Activated CD8-positive, alpha-beta T cell treated with anti-CD3 and anti-CD28 coated beads for 36 hours (primary cell): ENCODE results near the gene PIP5KL1. TPM values are rescaled to one million over a fixed set of nuclear protein-coding genes. Genes with fewer than 3 reads are reported as not detected.

Experiments used
- ATAC-seq: fragments of 200-7000 bp; cut with Tn5 transposase; one replicate; pipeline ENCODE4 v1.10.0; 2021; ENCODE audit warnings: mild to moderate bottlenecking, moderate library complexity
- CTCF ChIA-PET: fragments of 350-600 bp; sonication (Branson Sonifier 250); formaldehyde crosslinking; loops from one replicate; lab custom pipeline; 2021; ENCODE audit warnings: antibody characterized with exemption; lab: Charles Lee
- POLR2A ChIA-PET: fragments of 350-600 bp; sonication (Branson Sonifier 250); formaldehyde crosslinking; loops from one replicate; lab custom pipeline; 2021; ENCODE audit warnings: antibody characterized with exemption; lab: Charles Lee
- DNase-seq: peaks from one replicate; pipeline ENCODE4 v3.0.0-alpha.2; 2020
- H3K27ac Mint-ChIP-seq: one replicate; pipeline ENCODE4 v1.8.0; 2021; ENCODE audit warnings: mild to moderate bottlenecking, mixed read lengths
- H3K27me3 Mint-ChIP-seq: one replicate; pipeline ENCODE4 v1.8.0; 2021; ENCODE audit warnings: mixed read lengths
- H3K36me3 Mint-ChIP-seq: one replicate; pipeline ENCODE4 v1.8.0; 2021; ENCODE audit warnings: low read depth, mixed read lengths
- H3K4me1 Mint-ChIP-seq: one replicate; pipeline ENCODE4 v1.8.0; 2021; ENCODE audit warnings: low read depth, mixed read lengths
- H3K4me3 Mint-ChIP-seq: one replicate; pipeline ENCODE4 v1.8.0; 2021; ENCODE audit warnings: mild to moderate bottlenecking, moderate library complexity, mixed read lengths
- H3K9me3 Mint-ChIP-seq: one replicate; pipeline ENCODE4 v1.8.0; 2021; ENCODE audit warnings: mixed read lengths
- CTCF ChIP-seq: fragments of 200-600 bp; IDR thresholded peaks from one replicate; pipeline ENCODE4 v1.8.0; 2022; ENCODE audit warnings: antibody characterized with exemption, mild to moderate bottlenecking
- intact Hi-C: fragments of 100-400 bp; cut with micrococcal nuclease; formaldehyde crosslinking; loops from one replicate; pipeline ENCODE4 v1.10.0; 2022
- total RNA-seq, 2 experiments: library from RNA; stranded (reverse); gene quantifications; one replicate each; pipeline ENCODE4 v1.2.3, GENCODE V29; 2021

PIP5KL1 gene
- total RNA-seq, 2 experiments from 2014 or later: 1.7 to 2.5 TPM

GRCh38 chr9:127974769-127975261, 44.2 kb upstream of the PIP5KL1 start:
- no peak for DNase-seq
- Mint-ChIP-seq H3K27me3 (no peaks in the 10 kb centered on the region), H3K9me3 (no peaks in the 10 kb centered on the region), H3K27ac (peak overlapping the region; percentile 99), H3K4me1 (peaks cover 72% of the 10 kb centered on the region), H3K36me3 (peaks cover 46% of the 10 kb centered on the region), H3K4me3 (peak overlapping the region; percentile 97)
- intact Hi-C loops: loop anchor here (5.0 kb wide), 1 partner anchor 38 kb away; the partner anchor contains the start of gene DPM2
- ChIA-PET CTCF (interaction anchor here (1.0 to 15.3 kb wide), 4 partner anchors 11 to 60 kb away, joined by 3 to 163 read pairs (median 116); no protein-coding TSS in a partner anchor), POLR2A (interaction anchor here (0.6 to 22.5 kb wide), 6 partner anchors 14 to 64 kb away, joined by 3 to 408 read pairs (median 3); no protein-coding TSS in a partner anchor)
- no peak for TF ChIP-seq CTCF
- ATAC-seq: no peak

- DNase-seq (no peak), ATAC-seq (no peak)
- ChIA-PET POLR2A (interaction anchor here (0.9 to 25.2 kb wide), 5 partner anchors 2 to 65 kb away, joined by 3 to 408 read pairs (median 6); partner anchors contain the start of gene EEIG1), CTCF (interaction anchor here (1.0 to 15.3 kb wide), 4 partner anchors 12 to 60 kb away, joined by 3 to 163 read pairs (median 116); no protein-coding TSS in a partner anchor)
- Mint-ChIP-seq H3K4me1 (peaks cover 79% of the 10 kb centered on the region), H3K4me3 (peak overlapping the region; percentile 97), H3K36me3 (peaks cover 46% of the 10 kb centered on the region), H3K27ac (peak overlapping the region; percentile 99), H3K9me3 (no peaks in the 10 kb centered on the region), H3K27me3 (no peaks in the 10 kb centered on the region)
- no peak for TF ChIP-seq CTCF
- intact Hi-C loops: no loop called here
Measured at GRCh38 chr9:127974001-127974768, 43.6 kb upstream of the PIP5KL1 start.

- no peak for TF ChIP-seq CTCF
- peaks cover 87% of the 10 kb centered on the region for H3K4me1 Mint-ChIP-seq
- H3K4me3 Mint-ChIP-seq: peak overlapping the region; percentile 97
- POLR2A ChIA-PET: interaction anchor here (0.9 to 25.2 kb wide), 5 partner anchors 3 to 60 kb away, joined by 3 to 408 read pairs (median 36); partner anchors contain the start of gene EEIG1
- peak overlapping the region; percentile 99 for H3K27ac Mint-ChIP-seq
- DNase-seq (no peak), ATAC-seq (no peak)
- H3K36me3 Mint-ChIP-seq: peaks cover 48% of the 10 kb centered on the region
- intact Hi-C loops: no loop called here
- H3K27me3 Mint-ChIP-seq: no peaks in the 10 kb centered on the region
- no peaks in the 10 kb centered on the region for H3K9me3 Mint-ChIP-seq
- CTCF ChIA-PET: interaction anchor here (1.0 to 15.3 kb wide), 5 partner anchors 12 to 61 kb away, joined by 3 to 163 read pairs (median 91); no protein-coding TSS in a partner anchor
Measured at GRCh38 chr9:127973169-127974000, 42.8 kb upstream of the PIP5KL1 start.

- no peak for TF ChIP-seq CTCF
- ATAC-seq (no peak), DNase-seq (no peak)
- no peaks in the 10 kb centered on the region for H3K27me3 Mint-ChIP-seq
- ChIA-PET POLR2A (interaction anchor here (1.2 to 25.2 kb wide), 4 partner anchors 4 to 61 kb away, joined by 3 to 408 read pairs (median 222); partner anchors contain the start of gene EEIG1), CTCF (interaction anchor here (1.1 to 15.3 kb wide), 5 partner anchors 13 to 62 kb away, joined by 3 to 163 read pairs (median 8); no protein-coding TSS in a partner anchor)
- H3K27ac Mint-ChIP-seq: peak overlapping the region; percentile 99
- H3K4me3 Mint-ChIP-seq: peak overlapping the region; percentile 97
- peaks cover 40% of the 10 kb centered on the region for H3K36me3 Mint-ChIP-seq
- intact Hi-C loops: no loop called here
- no peaks in the 10 kb centered on the region for H3K9me3 Mint-ChIP-seq
- peaks cover 92% of the 10 kb centered on the region for H3K4me1 Mint-ChIP-seq
Measured at GRCh38 chr9:127972236-127972871, 41.8 kb upstream of the PIP5KL1 start.
